Measurements from ENCODE around the gene DUSP3.

DNA sequence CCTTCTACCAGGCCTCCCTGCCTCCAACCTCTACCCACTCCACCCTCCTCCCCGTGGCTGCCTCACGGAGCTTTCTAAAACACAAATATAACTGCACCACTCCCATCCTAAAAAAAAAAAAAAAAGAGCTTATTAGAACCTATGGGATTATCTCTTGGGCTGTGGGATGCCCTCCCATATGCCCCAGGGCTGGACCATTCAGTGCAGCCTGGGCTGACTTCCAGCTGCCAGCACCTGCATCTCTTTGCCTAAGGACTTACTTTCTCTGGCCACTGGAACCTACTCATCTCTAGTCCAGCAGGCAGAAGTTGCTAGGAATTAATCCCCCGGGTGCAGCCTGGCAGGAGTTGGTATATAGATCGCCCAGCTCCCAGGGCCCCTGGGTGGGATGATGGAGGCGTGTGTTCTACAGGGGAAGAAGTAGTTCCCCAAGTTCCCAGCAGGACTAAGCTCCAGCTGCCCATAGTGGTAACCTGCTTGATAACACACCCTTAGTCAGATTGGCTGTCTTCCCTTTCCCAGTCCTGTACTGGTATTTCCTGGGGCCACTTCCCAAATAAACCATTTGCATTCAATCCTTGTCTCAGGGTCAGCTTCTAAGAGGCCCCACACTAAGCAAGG lies 43.9 kb upstream of the DUSP3 start:
- TF ChIP-seq, protein P1, sequence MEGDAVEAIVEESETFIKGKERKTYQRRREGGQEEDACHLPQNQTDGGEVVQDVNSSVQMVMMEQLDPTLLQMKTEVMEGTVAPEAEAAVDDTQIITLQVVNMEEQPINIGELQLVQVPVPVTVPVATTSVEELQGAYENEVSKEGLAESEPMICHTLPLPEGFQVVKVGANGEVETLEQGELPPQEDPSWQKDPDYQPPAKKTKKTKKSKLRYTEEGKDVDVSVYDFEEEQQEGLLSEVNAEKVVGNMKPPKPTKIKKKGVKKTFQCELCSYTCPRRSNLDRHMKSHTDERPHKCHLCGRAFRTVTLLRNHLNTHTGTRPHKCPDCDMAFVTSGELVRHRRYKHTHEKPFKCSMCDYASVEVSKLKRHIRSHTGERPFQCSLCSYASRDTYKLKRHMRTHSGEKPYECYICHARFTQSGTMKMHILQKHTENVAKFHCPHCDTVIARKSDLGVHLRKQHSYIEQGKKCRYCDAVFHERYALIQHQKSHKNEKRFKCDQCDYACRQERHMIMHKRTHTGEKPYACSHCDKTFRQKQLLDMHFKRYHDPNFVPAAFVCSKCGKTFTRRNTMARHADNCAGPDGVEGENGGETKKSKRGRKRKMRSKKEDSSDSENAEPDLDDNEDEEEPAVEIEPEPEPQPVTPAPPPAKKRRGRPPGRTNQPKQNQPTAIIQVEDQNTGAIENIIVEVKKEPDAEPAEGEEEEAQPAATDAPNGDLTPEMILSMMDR (IDR thresholded peaks at IDR 0.05), result no peak
- TF ChIP-seq POLR2A (IDR thresholded peaks at IDR 0.05), result no peak
